HUES48 (cell line): ENCODE measurements around the gene GNAL.

Experiments used
- H3K27ac ChIP-seq: one replicate; pipeline ENCODE4 v1.7.0; 2013; ENCODE audit warnings: low read depth, low read length, inconsistent platforms
- H3K27me3 ChIP-seq: 2 replicates; pipeline ENCODE4 v1.6.1; 2013; ENCODE audit warnings: mild to moderate bottlenecking, low read length; ENCODE audit not compliant: control insufficient read depth, insufficient read depth
- H3K36me3 ChIP-seq: 2 replicates; pipeline ENCODE4 v1.6.1; 2013; ENCODE audit warnings: low read length; ENCODE audit not compliant: control insufficient read depth, insufficient read depth
- H3K4me1 ChIP-seq: 2 replicates; pipeline ENCODE4 v1.6.1; 2013; ENCODE audit warnings: mild to moderate bottlenecking, low read length; ENCODE audit not compliant: control insufficient read depth, insufficient read depth
- H3K4me3 ChIP-seq: 2 replicates; pipeline ENCODE4 v1.5.1; 2013; ENCODE audit warnings: mild to moderate bottlenecking, low read depth, low read length
- H3K9ac ChIP-seq: 2 replicates; pipeline ENCODE4 v1.6.1; 2013; ENCODE audit warnings: mild to moderate bottlenecking, low read depth, low read length, moderate library complexity
- H3K9me3 ChIP-seq: 2 replicates; pipeline ENCODE4 v1.6.1; 2013; ENCODE audit warnings: low read length; ENCODE audit not compliant: control insufficient read depth, insufficient read depth

Gene GNAL

DNA sequence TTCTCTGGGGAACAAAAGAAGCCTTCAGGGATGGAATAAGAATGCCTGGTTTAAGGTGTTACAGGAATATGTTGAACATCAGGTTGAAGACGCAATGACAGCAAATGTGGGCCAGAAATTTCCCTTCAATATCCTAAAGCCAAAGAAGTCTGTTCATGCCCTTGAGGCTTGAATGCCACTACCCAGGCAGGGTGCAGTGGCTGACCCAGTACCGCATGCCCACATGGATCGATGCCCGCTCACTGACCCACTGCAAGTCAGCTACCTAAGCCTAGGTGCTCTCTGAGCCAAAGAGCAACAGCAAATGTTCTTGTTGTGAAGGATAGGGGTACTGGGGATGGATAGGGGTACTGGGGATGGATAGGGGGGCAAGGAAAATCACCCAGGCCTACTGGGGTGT, 58.2 kb downstream of the GNAL start:
- Histone ChIP-seq H3K36me3 (no peaks in the 10 kb centered on the region), H3K27me3 (peaks cover 21% of the 10 kb centered on the region), H3K9ac (no peak overlapping the region), H3K4me3 (no peak overlapping the region), H3K4me1 (peaks cover 13% of the 10 kb centered on the region), H3K9me3 (no peaks in the 10 kb centered on the region), H3K27ac (no peak overlapping the region)

- Histone ChIP-seq H3K4me3 (no peak overlapping the region), H3K9me3 (no peaks in the 10 kb centered on the region), H3K27me3 (peaks cover 26% of the 10 kb centered on the region), H3K9ac (no peak overlapping the region), H3K4me1 (peaks cover 9% of the 10 kb centered on the region), H3K36me3 (no peaks in the 10 kb centered on the region), H3K27ac (no peak overlapping the region)
Observed at GRCh38 chr18:11747731-11748130, 58.7 kb downstream of the GNAL start.

GRCh38 chr18:11749305-11749704, 60.2 kb downstream of the GNAL start:
- Histone ChIP-seq H3K36me3 (no peaks in the 10 kb centered on the region), H3K4me1 (peaks cover 8% of the 10 kb centered on the region), H3K27ac (no peak overlapping the region), H3K9ac (no peak overlapping the region), H3K9me3 (no peaks in the 10 kb centered on the region), H3K4me3 (no peak overlapping the region), H3K27me3 (peaks cover 39% of the 10 kb centered on the region)

DNA sequence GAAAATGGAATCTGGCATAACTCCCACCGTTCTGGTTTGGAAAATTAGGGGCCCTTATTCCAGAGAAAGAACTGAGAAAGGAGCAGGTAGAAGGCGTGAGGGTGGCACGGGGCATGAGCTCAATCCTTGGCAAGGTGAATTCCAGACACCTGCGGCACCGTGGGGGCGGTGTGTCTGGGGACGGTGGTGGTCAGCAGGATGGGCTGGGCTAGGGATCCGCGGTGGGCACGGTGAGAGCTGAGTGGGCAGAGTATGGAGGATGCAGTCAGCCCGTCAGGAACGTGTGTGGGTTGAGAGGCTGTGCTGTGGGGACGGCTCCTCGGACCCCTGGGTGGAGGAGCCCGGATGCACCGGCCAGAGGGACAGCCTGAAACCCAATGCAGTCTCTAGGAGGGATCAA, 61.1 kb downstream of the GNAL start:
- Histone ChIP-seq H3K27me3 (peaks cover 39% of the 10 kb centered on the region), H3K9ac (no peak overlapping the region), H3K4me3 (no peak overlapping the region), H3K27ac (no peak overlapping the region), H3K9me3 (no peaks in the 10 kb centered on the region), H3K36me3 (no peaks in the 10 kb centered on the region), H3K4me1 (peaks cover 8% of the 10 kb centered on the region)

GRCh38 chr18:11750581-11751310, 61.7 kb downstream of the GNAL start:
- peaks cover 8% of the 10 kb centered on the region for H3K4me1 ChIP-seq
- H3K4me3 ChIP-seq: peak overlapping the region; percentile 68; the same call in 1 of the 2 replicates
- no peak overlapping the region for H3K9ac ChIP-seq
- H3K27me3 ChIP-seq: peaks cover 39% of the 10 kb centered on the region
- no peaks in the 10 kb centered on the region for H3K9me3 ChIP-seq
- H3K36me3 ChIP-seq: no peaks in the 10 kb centered on the region
- H3K27ac ChIP-seq: no peak overlapping the region

DNA sequence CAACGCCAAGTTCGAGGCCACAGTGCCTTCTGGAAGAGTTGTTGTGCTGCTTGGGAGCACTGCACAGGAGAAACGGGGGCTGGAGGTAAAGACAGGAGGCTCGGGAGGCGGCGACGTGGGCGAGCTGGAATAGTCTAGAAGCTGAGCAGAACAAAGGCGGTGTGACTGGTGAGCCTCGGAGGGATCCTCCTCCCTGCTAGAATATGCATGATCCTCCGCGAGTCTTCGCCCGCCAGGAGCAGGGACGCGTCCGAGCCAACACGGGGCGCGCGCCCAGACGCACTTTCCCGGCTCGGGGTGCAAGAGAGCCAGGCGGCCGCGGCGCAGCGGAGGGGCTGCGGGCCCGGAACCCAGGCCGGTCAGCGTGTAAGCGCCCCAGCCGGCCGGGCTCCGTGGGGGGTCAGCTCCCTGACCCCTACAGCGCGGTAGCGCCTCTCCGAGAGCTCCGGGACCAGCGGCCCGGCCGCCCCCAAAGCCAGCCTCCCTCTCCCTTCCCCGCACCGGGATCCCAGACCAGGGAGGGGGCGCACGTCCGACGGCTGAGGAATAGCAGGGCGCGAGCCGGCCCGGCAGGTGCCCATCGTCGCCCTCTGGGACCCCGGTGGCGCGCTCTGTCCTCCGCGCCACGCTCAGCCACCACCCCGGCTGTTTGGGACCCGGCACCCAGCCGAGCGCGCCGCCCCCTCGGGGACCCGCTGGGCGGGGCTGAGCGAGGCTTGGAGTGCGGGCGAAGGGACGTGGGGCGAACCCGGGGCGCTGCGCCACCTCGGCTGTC, 62.5 kb downstream of the GNAL start:
- H3K4me1 ChIP-seq: peaks cover 8% of the 10 kb centered on the region
- H3K9me3 ChIP-seq: no peaks in the 10 kb centered on the region
- H3K4me3 ChIP-seq: peak overlapping the region; percentile 68
- no peak overlapping the region for H3K9ac ChIP-seq
- no peak overlapping the region for H3K27ac ChIP-seq
- peaks cover 39% of the 10 kb centered on the region for H3K27me3 ChIP-seq
- H3K36me3 ChIP-seq: no peaks in the 10 kb centered on the region

- Histone ChIP-seq H3K9me3 (no peaks in the 10 kb centered on the region), H3K9ac (no peak overlapping the region), H3K27me3 (peaks cover 39% of the 10 kb centered on the region), H3K4me3 (peak overlapping the region; percentile 68), H3K4me1 (peaks cover 8% of the 10 kb centered on the region), H3K36me3 (no peaks in the 10 kb centered on the region), H3K27ac (no peak overlapping the region)
Observed at GRCh38 chr18:11752116-11752911, 63.2 kb downstream of the GNAL start.

- Histone ChIP-seq H3K27ac (no peak overlapping the region), H3K36me3 (no peaks in the 10 kb centered on the region; the same call in 1 of the 2 replicates), H3K9me3 (no peaks in the 10 kb centered on the region), H3K4me1 (peaks cover 8% of the 10 kb centered on the region), H3K27me3 (peaks cover 39% of the 10 kb centered on the region), H3K4me3 (no peak overlapping the region), H3K9ac (no peak overlapping the region)
Observed at GRCh38 chr18:11754979-11755378, 65.9 kb downstream of the GNAL start.

GRCh38 chr18:11757084-11757590, 68.1 kb downstream of the GNAL start:
- no peak overlapping the region for H3K4me3 ChIP-seq
- H3K36me3 ChIP-seq: no peaks in the 10 kb centered on the region; the same call in 1 of the 2 replicates
- H3K4me1 ChIP-seq: peaks cover 4% of the 10 kb centered on the region; the same call in 1 of the 2 replicates
- H3K27ac ChIP-seq: no peak overlapping the region
- no peak overlapping the region for H3K9ac ChIP-seq
- H3K9me3 ChIP-seq: no peaks in the 10 kb centered on the region
- H3K27me3 ChIP-seq: peaks cover 19% of the 10 kb centered on the region

DNA sequence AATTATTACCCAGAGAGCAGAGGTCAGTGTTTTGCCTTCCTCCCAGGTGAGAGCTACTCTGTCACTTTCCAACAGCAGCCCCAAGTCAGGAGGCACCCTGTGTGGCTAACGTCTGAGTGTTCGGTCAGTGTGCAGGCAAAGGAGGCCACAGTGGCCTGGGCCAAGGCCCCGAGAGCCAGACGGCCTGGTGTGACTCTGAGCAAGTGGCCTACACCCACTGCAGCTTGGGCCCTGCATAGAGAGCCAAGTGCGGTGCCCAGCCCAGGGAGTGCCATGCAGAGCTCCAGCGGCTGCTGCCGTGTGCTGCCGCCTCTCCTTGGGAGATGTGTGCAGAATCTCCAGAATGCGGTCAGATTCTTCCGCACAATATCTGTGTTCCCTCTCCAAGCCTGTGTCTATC, 70.4 kb downstream of the GNAL start:
- H3K9me3 ChIP-seq: no peaks in the 10 kb centered on the region
- H3K27ac ChIP-seq: no peak overlapping the region
- H3K4me3 ChIP-seq: no peak overlapping the region
- H3K36me3 ChIP-seq: no peaks in the 10 kb centered on the region; the same call in 1 of the 2 replicates
- no peaks in the 10 kb centered on the region for H3K4me1 ChIP-seq
- no peak overlapping the region for H3K9ac ChIP-seq
- H3K27me3 ChIP-seq: no peaks in the 10 kb centered on the region
